Measurements from ENCODE around the gene TPX2.

DNA sequence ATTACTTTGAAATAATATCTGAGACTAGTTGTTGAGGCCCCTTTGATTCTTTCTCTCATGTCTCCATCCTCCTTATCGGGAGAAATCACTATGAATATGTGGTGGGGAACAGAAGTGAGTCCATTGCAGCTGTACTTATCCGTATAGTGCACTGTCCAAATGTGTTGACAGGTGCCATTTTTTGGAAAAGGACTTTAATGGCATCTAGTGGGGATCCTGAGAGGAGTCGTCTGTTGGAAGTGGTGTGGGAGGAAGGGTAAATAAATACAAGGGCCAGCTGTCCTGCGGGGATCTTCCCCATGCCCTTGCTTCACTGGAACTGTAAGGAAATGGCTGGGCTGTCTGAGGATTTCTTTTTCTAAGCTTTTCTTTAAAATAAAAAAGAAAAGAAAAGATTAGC is 19.4 kb downstream of the TPX2 start:
- TF ChIP-seq POLR2A (IDR thresholded peaks at IDR 0.05) (no peak), CTCF (IDR thresholded peaks at IDR 0.05) (no peak)
